Astrocyte of the spinal cord (primary cell): ENCODE data around the gene LBH.

Experiments
- DNase-seq: peaks from one replicate; pipeline ENCODE4 v3.0.0; 2011; ENCODE audit warnings: low read depth, low spot score
- H3K4me3 ChIP-seq: 2 replicates; pipeline ENCODE4 v1.5.1; 2011; ENCODE audit warnings: low read depth, mild to moderate bottlenecking, low read length, moderate library complexity
- CTCF ChIP-seq: IDR thresholded peaks from 2 replicates; pipeline ENCODE4 v1.5.1; 2012; ENCODE audit warnings: low read depth, mild to moderate bottlenecking, low read length, inconsistent platforms
- in situ Hi-C: cut with HindIII; loops from 2 replicates; pipeline ENCODE4 v1.10.0; 2017; ENCODE audit warnings: low sequenced_read_pairs

Gene LBH

DNA sequence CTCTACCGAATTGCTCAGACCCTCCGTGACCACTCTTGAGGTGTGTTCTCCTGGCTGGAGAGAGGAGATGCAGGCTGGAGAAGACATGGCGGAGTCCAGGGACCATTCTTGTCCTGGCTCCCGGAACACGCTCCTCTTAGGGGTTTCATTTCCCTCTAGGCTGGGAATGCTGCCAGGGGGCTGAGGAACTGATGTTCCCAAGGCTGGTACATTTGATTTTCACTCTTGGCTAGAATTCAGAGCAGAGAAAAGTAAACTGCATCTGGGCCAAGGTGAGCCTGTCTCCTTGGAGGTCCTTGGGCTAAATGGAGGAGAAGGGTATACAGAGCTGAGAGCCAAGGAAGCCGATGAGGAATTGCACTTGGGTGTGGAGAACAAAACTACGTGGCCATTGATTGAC is 28.2 kb upstream of the LBH start:
- no peak for TF ChIP-seq CTCF
- in situ Hi-C loops = no loop called here
- no peak overlapping the region for H3K4me3 ChIP-seq
- no peak for DNase-seq

DNA sequence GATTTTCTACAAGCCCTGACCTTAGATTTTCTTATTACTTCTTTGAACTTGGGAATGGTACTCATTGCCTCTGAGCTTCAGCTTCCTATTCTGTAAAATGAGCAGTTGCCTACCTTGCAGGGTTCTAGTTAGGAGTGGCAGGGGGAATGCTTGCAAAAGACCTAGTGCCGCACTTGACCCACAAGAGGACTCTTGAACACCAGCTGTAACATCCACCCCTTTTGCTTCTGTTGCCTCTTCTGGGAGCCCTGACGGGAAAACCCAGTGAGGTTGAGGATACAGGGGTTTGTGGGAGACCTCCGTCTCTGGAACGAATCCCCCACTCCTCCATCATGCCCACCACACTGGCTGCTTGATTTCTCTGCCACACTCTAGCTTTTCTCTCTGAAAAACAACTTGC is 27.1 kb upstream of the LBH start:
- TF ChIP-seq CTCF = no peak
- DNase-seq = no peak
- no peak overlapping the region for H3K4me3 ChIP-seq
- in situ Hi-C loops = no loop called here

DNA sequence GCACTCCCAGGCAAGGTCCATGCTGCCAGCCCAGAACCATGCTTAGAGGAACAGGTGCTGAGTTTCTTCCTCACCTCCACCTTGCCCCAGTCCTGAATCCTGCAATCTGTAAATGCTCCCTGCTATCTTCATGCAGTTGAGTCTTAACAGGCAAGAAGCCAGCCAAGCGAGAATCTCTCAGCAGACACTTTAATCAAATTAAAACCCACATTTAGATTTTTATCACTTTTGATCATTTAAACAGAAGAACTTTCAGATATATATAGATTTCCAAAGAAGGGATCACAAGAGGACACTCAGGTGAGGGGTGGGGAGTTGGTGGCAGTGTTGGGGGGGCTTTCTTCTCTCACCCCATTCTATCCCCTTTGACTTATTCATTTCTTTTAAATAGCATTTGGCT is 25.9 kb upstream of the LBH start:
- no peak for TF ChIP-seq CTCF
- in situ Hi-C loops = no loop called here
- no peak overlapping the region for H3K4me3 ChIP-seq
- no peak for DNase-seq

- no peak for DNase-seq
- no peak for TF ChIP-seq CTCF
- no peak overlapping the region for H3K4me3 ChIP-seq
- in situ Hi-C loops = no loop called here
Measured at GRCh38 chr2:30206461-30207430, 24.6 kb upstream of the LBH start.

GRCh38 chr2:30208453-30208852 is 22.9 kb upstream of the LBH start:
- no peak overlapping the region for H3K4me3 ChIP-seq
- TF ChIP-seq CTCF = peak; percentile 85
- in situ Hi-C loops = no loop called here
- peak; percentile 82 for DNase-seq

DNA sequence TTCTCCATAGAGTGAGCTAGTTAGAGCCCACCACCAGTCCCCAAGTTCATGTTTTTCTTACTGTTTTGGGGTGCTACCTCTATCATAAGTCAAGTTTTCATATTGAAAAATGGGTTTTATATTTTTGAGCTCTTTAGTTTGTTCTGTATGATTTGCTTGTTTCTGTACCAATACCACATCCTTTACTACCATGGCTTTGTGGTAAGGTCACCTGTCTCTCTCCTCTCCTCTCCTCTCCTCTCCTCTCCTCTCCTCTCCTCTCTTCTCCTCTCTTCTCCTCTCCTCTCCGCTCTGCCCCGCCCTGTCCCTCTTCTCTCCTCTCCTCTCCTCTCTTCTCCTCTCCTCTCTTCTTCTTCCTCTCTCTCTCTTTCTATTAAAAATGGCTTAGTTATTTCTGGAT is 22.1 kb upstream of the LBH start:
- no peak overlapping the region for H3K4me3 ChIP-seq
- no peak for TF ChIP-seq CTCF
- no peak for DNase-seq
- in situ Hi-C loops = no loop called here
